ENCODE results near the gene FOXD3.

DNA sequence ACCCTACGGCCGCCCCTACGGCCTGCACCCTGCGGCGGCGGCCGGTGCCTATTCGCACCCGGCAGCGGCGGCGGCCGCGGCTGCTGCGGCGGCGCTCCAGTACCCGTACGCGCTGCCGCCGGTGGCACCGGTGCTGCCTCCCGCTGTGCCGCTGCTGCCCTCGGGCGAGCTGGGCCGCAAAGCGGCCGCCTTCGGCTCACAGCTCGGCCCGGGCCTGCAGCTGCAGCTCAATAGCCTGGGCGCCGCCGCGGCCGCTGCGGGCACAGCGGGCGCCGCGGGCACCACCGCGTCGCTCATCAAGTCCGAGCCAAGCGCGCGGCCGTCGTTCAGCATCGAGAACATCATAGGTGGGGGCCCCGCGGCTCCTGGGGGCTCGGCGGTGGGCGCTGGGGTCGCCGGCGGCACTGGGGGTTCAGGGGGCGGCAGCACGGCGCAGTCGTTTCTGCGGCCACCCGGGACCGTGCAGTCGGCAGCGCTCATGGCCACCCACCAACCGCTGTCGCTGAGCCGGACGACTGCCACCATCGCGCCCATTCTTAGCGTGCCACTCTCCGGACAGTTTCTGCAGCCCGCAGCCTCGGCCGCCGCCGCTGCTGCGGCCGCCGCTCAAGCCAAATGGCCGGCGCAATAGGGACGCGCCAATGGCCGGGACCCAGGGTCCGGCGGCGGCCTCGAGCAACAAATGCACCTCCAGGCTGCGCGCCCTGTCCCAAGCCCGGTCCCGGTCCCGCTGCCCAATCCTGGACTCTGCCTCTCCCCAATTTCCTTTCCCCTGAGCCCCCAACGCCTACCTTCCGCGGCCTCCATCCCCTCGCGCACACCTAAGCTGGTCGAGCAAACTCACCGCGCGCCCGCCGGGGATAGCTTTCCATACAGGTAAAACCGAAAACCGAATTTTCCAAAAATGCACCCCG, 1.8 kb downstream of the FOXD3 start:
- TF ChIP-seq, protein P1, sequence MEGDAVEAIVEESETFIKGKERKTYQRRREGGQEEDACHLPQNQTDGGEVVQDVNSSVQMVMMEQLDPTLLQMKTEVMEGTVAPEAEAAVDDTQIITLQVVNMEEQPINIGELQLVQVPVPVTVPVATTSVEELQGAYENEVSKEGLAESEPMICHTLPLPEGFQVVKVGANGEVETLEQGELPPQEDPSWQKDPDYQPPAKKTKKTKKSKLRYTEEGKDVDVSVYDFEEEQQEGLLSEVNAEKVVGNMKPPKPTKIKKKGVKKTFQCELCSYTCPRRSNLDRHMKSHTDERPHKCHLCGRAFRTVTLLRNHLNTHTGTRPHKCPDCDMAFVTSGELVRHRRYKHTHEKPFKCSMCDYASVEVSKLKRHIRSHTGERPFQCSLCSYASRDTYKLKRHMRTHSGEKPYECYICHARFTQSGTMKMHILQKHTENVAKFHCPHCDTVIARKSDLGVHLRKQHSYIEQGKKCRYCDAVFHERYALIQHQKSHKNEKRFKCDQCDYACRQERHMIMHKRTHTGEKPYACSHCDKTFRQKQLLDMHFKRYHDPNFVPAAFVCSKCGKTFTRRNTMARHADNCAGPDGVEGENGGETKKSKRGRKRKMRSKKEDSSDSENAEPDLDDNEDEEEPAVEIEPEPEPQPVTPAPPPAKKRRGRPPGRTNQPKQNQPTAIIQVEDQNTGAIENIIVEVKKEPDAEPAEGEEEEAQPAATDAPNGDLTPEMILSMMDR (IDR thresholded peaks at IDR 0.05), result no peak
- TF ChIP-seq POLR2A (IDR thresholded peaks at IDR 0.05), result no peak
- no peak for TF ChIP-seq POLR2AphosphoS5 (IDR thresholded peaks at IDR 0.05)

Data from prostate gland (tissue), 2 donors.